Measurements from ENCODE around the gene PPP6R3.
"Not testable (repeated sequence)": the region's sequence is repeated elsewhere in the genome, so short reads cannot be mapped to it uniquely, and the experiment has no call there.

Gene PPP6R3

DNA sequence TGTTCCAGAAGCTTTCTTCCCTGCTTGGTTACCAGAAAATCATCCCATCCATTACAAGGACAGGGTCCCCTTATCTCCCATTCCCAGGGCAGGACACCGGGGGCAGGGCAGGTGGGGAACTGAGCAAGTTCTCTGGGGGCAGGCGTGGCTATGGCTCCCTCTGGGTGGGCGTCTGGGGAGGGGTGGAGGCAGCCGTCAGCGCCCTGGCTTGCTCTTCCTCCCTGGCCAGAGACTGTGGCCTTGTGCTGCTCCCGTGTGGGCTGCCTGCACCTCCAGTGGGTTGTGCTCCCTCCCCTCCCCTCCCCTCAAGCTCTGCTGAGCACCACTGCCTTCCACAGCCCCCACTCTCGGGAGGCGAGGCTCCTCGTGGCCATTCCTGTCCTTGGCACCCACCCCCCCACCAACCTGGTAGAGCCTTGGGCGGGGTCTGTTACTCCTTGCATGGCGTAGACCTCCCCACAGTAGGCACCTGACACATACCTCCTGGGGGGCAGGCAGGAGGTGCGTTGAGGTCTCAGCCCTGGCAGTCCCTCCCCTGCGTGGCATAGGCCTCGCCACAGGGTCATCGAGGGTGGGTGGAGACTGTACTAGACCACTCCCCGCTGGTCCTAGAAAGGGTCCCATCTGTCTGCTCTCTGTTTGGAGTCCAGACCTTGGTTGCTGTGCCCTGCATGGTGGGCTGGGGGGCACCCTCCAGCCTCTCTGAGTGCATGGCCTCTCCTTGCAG, 24.2 kb upstream of the PPP6R3 start:
- DNase-seq (ENCODE audit: low read depth) = no peak

DNA sequence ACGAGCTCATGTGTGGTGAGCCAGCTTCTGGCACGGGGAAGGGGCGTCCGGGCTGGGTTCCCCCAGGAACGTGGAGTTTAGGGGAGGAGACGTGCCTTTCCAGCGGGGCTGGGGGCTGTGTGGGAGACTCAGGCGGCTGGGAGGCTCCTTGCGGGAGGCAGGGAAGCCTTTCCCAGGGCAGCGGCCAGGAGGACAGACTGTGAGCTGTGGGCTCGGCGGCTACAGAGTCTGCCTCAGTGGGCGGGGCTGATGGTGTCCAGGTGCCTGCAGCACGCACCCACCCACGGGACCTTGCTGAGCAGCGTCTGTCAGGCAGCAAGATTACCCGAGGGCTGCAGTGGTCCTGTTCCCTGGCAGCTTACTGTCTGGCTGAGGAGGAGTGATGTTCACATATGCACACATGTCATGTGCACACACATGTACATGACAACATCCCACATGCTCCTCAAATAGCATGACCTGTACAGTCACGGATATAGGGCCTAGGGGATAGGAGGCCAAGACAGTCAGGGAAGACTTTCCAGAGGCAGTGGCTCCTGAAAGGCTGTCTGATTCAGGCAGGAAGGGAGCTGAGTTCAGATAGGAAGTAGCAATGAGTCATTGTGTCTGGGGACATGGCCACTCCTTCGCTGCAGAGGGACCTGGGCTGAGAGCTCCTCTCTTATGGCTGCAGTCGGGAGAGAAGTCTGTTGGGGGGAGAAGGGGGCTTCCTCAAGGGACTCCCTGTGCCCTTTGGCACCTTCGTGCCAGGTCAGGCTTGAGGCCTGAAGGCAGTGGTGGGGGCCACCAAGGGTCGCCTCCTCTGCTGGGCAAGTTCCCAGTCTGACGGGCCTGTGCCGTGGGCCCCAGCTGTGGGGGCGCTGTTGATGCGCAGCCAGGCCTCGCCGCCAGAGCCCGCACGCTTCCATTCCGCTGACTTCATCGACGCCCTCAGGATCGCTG, 23.3 kb upstream of the PPP6R3 start:
- no peak for DNase-seq (ENCODE audit: low read depth)

GRCh38 chr11:68437927-68438657, 22.5 kb upstream of the PPP6R3 start:
- DNase-seq (ENCODE audit: low read depth) = no peak

DNA sequence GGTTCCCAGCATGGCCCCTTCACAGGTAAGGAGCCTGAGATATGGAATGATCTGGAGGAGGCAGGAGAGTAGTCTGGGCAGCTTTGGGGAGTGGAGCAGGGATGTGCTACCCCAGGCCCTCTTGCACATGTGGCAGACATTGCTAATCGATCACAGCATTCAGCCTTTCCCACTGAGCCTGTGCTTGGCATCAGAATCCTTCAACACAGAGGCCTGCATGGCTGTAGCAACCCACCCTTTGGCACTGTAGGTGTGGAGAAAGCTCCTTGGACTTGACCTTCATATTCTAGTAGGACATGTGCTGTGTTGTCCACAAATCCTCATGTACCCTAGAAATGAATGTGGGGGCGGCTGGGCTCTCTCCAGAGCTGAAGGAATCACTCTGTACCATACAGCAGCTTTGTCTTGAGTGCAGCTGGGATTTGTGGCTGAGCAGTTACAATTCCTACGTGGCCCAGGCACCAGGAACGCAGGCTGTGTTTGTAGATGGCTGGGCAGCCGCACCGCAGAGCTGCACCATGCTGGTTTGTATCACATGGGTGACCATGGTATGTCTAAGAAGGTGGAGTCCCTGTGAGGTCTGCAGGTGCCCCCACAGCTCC, 21.8 kb upstream of the PPP6R3 start:
- DNase-seq (ENCODE audit: low read depth) = no peak

GRCh38 chr11:68439355-68440065, 21.0 kb upstream of the PPP6R3 start:
- no peak for DNase-seq (ENCODE audit: low read depth)

- DNase-seq (ENCODE audit: low read depth) = no peak
These were observed 20.3 kb upstream of the PPP6R3 start for GRCh38 chr11:68440224-68440623.

DNA sequence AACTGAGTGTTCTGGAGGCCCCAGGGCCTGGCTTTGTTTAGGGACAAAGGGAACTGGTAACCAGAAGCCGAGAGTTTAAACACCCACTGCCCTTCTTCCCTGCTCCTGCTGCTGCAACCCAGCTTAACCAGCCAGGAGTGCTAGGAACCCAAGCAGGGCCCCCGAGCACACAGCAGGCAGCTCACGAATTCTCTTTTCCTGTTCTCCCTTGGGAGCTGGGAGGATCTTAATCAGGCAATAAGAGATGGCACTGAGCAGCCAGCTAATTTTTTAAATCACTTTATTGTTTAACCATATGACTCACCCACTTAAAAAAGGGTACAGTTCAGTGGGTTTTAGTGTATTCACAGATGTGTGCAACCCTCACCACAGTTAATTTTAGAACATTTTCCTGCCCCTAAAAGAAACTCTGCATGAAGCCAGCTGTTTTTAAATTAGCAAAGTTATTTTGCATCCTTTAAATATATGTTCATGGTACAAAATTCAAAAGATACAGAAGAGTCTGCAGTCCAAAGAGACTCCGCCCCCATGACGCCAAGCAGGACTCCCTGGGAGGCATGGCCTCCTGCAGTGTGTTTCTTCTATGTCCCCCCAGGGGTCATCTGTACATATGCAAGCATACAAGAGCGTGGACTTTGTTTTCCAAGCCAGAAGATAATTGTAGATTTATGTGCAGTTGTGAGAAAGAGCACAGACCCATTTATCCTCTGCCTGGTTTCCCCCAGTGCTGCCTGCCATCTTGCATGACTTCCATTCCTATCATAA, 18.9 kb upstream of the PPP6R3 start:
- no peak for DNase-seq (ENCODE audit: low read depth)

- no peak for DNase-seq (ENCODE audit: low read depth)
These were observed 18.1 kb upstream of the PPP6R3 start for GRCh38 chr11:68442433-68442832.

GRCh38 chr11:68444566-68444965, 16.0 kb upstream of the PPP6R3 start:
- DNase-seq (ENCODE audit: low read depth) = no peak

DNA sequence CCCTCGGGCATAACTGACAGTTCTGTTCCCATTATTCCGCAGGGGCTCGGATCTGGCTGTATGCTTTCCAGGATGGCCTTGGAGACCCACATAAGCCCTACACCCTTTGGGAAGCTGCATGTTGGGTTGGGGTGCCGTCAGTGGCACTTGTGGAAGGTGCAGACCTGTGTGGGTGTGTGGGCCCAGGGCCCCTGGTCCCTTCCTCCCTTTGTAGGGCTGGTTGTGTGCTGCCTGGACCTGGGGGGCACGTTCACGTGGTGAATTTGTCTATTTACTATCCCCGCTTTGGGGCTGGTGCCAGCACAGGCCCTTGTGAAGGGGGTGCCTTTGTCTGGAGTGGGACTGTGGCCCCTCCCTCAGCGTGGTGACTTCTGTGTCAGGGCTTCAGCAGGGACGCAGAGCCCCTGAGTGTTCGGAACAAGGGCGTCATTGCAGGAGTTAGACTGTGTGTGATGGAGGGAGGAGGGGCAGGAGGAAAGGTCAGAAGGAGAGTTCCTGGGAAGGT, 15.0 kb upstream of the PPP6R3 start:
- DNase-seq (ENCODE audit: low read depth) = no peak

- DNase-seq (ENCODE audit: low read depth) = no peak
These were observed 14.4 kb upstream of the PPP6R3 start for GRCh38 chr11:68446046-68446725.

DNA sequence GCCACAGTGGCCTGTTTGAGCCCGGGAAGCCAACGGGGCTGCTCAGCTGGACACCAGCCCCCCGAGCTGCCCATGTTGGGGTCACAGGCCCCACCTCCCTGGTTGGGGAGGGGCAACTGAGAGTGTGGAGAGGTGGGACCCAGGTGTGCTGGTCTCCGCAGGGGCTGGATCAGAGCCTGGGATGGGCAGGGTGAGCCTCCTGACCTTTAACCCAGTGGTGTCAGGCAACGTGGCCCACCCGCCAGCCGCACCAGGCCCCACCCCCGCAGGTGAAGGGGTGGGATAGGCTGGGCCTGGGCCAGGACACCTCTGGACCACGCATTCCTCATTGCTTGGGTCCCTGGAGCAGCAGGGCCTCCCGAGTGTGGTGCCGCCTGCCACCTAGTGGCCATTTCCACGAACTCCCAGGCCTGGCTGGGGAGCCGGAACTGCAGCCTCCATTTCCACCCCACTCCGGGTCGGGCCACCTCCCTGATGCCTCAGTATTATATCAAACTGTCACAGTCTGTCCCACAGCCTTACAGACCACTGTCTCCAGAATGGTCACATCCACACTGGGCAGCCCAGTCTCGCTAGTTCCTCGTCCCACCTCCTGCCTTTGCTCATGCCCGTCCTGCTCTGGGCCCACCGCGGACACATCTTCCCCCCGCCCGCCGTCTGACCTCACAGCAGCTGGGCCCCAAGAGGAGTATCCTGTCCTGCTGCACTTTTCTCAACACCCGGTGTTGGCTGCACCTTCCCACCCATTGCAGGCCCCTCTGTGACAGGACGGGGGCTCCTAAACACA, 13.3 kb upstream of the PPP6R3 start:
- no peak for DNase-seq (ENCODE audit: low read depth)

DNA sequence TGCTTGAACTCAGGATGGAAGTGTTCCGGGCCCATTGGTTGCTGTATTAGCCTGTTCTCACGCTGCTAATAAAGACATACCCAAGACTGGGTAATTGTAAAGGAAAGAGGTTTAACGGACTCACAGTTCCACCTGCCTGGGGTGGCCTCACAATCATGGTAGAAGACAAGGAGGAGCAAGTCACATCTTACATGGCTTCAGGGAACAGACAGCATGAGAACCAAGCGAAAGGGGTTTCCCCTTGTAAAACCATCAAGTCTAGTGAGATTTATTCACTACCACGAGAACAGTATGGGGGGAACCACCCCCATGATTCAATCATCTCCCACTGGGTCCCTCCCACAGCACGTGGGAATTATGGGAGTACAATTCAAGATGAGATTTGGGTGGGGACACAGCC, 12.6 kb upstream of the PPP6R3 start:
- not testable (repeated sequence) for DNase-seq (ENCODE audit: low read depth)

GRCh38 chr11:68448604-68449011, 11.9 kb upstream of the PPP6R3 start:
- DNase-seq (ENCODE audit: low read depth) = no peak

- no peak for DNase-seq (ENCODE audit: low read depth)
These were observed 10.6 kb upstream of the PPP6R3 start for GRCh38 chr11:68449951-68450350.

- no peak for DNase-seq (ENCODE audit: low read depth)
These were observed 9.8 kb upstream of the PPP6R3 start for GRCh38 chr11:68450711-68451110.

- no peak for DNase-seq (ENCODE audit: low read depth)
These were observed 5.8 kb upstream of the PPP6R3 start for GRCh38 chr11:68454767-68455166.

GRCh38 chr11:68455485-68455884, 5.1 kb upstream of the PPP6R3 start:
- DNase-seq (ENCODE audit: low read depth) = no peak
